ENCODE data around the gene NECAP2. TPM values are rescaled to one million over a fixed set of nuclear protein-coding genes. Genes with fewer than 3 reads are reported as not detected.
"Not testable (repeated sequence)": the region's sequence is repeated elsewhere in the genome, so short reads cannot be mapped to it uniquely, and the experiment has no call there.

The NECAP2 gene
- total RNA-seq, 2 experiments from 2014 or later = 51.8 to 59.0 TPM

- BruUV-seq (replicated peaks) = no TSS peak
- no peaks in the 10 kb centered on the region for H3K9me2 ChIP-seq (ENCODE audit: insufficient read depth, low read length)
- H3K4me3 ChIP-seq (ENCODE audit: low read depth, low read length, poor library complexity, severe bottlenecking) = no peak overlapping the region
- no peaks in the 10 kb centered on the region for H3K4me1 ChIP-seq (ENCODE audit: insufficient read depth, low read length, poor library complexity, severe bottlenecking)
- H3K4me2 ChIP-seq (ENCODE audit: low read length) = no peak overlapping the region
- no peaks in the 10 kb centered on the region for H3K79me2 ChIP-seq (ENCODE audit: insufficient read depth, low read depth, low read length)
- no peak overlapping the region for H2AFZ ChIP-seq (ENCODE audit: low read length)
- ChIA-PET POLR2A (interaction anchor here (0.5 kb wide), 1 partner anchor 123 kb away, joined by 3 read pairs; no protein-coding TSS in a partner anchor), CTCF (ENCODE audit: unreplicated experiment) (no interaction called here)
- no peaks in the 10 kb centered on the region for H3K9me3 ChIP-seq (ENCODE audit: low read length)
- H3K36me3 ChIP-seq (ENCODE audit: insufficient read depth, low read length) = no peaks in the 10 kb centered on the region
- DNase-seq (ENCODE audit: low spot score) = no peak
- no peak overlapping the region for H3K27ac ChIP-seq (ENCODE audit: low read depth, low read length, poor library complexity, severe bottlenecking)
- no peaks in the 10 kb centered on the region for H4K20me1 ChIP-seq (ENCODE audit: insufficient read depth, low read length)
- TF ChIP-seq, protein P1, sequence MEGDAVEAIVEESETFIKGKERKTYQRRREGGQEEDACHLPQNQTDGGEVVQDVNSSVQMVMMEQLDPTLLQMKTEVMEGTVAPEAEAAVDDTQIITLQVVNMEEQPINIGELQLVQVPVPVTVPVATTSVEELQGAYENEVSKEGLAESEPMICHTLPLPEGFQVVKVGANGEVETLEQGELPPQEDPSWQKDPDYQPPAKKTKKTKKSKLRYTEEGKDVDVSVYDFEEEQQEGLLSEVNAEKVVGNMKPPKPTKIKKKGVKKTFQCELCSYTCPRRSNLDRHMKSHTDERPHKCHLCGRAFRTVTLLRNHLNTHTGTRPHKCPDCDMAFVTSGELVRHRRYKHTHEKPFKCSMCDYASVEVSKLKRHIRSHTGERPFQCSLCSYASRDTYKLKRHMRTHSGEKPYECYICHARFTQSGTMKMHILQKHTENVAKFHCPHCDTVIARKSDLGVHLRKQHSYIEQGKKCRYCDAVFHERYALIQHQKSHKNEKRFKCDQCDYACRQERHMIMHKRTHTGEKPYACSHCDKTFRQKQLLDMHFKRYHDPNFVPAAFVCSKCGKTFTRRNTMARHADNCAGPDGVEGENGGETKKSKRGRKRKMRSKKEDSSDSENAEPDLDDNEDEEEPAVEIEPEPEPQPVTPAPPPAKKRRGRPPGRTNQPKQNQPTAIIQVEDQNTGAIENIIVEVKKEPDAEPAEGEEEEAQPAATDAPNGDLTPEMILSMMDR (conservative IDR thresholded peaks at IDR 0.05; ENCODE audit: low read length) = no peak
- no peak for TF ChIP-seq EZH2phosphoT487 (IDR thresholded peaks at IDR 0.05; ENCODE audit: borderline replicate concordance, low read depth, low read length)
- intact Hi-C loops (cut with micrococcal nuclease; ENCODE audit: unreplicated experiment) = no loop called here
Observed at GRCh38 chr1:16491056-16491675, 50.6 kb downstream of the NECAP2 start.

DNA sequence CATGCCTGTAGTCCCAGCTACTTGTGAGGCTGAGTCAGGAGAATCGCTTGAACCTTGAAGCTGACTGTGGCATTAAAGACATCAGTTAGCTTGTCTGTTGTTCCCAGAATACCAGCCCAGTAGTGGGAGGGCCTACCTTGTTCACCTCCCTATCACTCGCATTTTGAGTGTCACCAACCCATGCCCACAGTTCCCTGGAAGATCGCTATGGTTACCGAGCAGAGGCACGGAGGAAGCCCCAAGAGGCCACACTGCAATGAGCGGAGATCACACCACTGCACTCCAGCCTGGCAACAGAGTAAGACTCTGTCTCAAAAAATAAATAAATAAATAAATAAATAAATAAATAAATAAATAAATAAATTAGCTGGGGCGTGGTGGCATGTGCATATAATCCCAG is 52.4 kb downstream of the NECAP2 start:
- H3K9me3 ChIP-seq (ENCODE audit: low read length); H3K79me2 ChIP-seq (ENCODE audit: insufficient read depth, low read depth, low read length); CTCF ChIA-PET (ENCODE audit: unreplicated experiment); H3K9me2 ChIP-seq (ENCODE audit: insufficient read depth, low read length); H3K4me2 ChIP-seq (ENCODE audit: low read length); H2AFZ ChIP-seq (ENCODE audit: low read length); DNase-seq (ENCODE audit: low spot score); POLR2A ChIA-PET; H4K20me1 ChIP-seq (ENCODE audit: insufficient read depth, low read length); BruUV-seq (replicated peaks); intact Hi-C loops (cut with micrococcal nuclease; ENCODE audit: unreplicated experiment); H3K4me3 ChIP-seq (ENCODE audit: low read depth, low read length, poor library complexity, severe bottlenecking); H3K4me1 ChIP-seq (ENCODE audit: insufficient read depth, low read length, poor library complexity, severe bottlenecking); H3K36me3 ChIP-seq (ENCODE audit: insufficient read depth, low read length); H3K27ac ChIP-seq (ENCODE audit: low read depth, low read length, poor library complexity, severe bottlenecking): not testable (repeated sequence)

DNA sequence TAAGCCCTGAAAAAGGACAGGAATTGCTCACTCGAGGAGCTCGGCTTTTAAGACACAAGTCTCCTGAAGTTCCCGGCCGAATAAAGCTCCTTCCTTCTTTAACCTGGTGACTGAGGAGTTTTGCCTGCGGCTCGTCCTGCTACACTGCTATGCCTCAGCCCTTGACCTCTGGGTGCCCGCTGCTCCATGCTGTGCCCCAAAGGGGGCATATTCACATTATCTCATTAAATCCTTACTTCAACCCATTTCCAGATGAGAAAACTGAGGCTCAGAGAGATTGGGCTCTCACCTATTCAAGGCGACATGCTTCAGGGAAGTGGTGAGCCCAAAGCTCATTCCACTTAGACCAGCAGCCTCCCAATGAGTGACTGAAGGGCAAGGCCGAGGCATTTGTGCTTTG is 53.2 kb downstream of the NECAP2 start:
- H3K9me3 ChIP-seq (ENCODE audit: low read length); H3K27ac ChIP-seq (ENCODE audit: low read depth, low read length, poor library complexity, severe bottlenecking); BruUV-seq (replicated peaks); H4K20me1 ChIP-seq (ENCODE audit: insufficient read depth, low read length); H3K4me1 ChIP-seq (ENCODE audit: insufficient read depth, low read length, poor library complexity, severe bottlenecking); H3K4me2 ChIP-seq (ENCODE audit: low read length); CTCF ChIA-PET (ENCODE audit: unreplicated experiment); DNase-seq (ENCODE audit: low spot score); H3K79me2 ChIP-seq (ENCODE audit: insufficient read depth, low read depth, low read length); H3K36me3 ChIP-seq (ENCODE audit: insufficient read depth, low read length); H2AFZ ChIP-seq (ENCODE audit: low read length); H3K4me3 ChIP-seq (ENCODE audit: low read depth, low read length, poor library complexity, severe bottlenecking); H3K9me2 ChIP-seq (ENCODE audit: insufficient read depth, low read length); intact Hi-C loops (cut with micrococcal nuclease; ENCODE audit: unreplicated experiment): not testable (repeated sequence)
- POLR2A ChIA-PET = interaction anchor here (0.6 kb wide), 1 partner anchor 40 kb away, joined by 4 read pairs; no protein-coding TSS in a partner anchor

Measured in OCI-LY7 (cell line).